Activated CD4-positive, alpha-beta T cell treated with anti-CD3 and anti-CD28 coated beads, Interleukin-2, amount 10 ng/mL, durations not matched to agents 24 days and 14 days (primary cell): Measurements from ENCODE around the gene TANGO2. TPM values are rescaled to one million over a fixed set of nuclear protein-coding genes. Genes with fewer than 3 reads are reported as not detected.

ENCODE experiments used
- DNase-seq: peaks from one replicate; pipeline ENCODE4 v3.0.0; 2022
- H3K27ac Mint-ChIP-seq: one replicate; pipeline ENCODE4 v1.8.0; 2022; ENCODE audit warnings: mild to moderate bottlenecking, mixed read lengths
- H3K27me3 Mint-ChIP-seq: one replicate; pipeline ENCODE4 v1.8.0; 2022; ENCODE audit warnings: mixed read lengths
- H3K36me3 Mint-ChIP-seq: one replicate; pipeline ENCODE4 v1.8.0; 2022; ENCODE audit warnings: low read depth, mild to moderate bottlenecking, mixed read lengths
- H3K4me1 Mint-ChIP-seq: one replicate; pipeline ENCODE4 v1.8.0; 2021; ENCODE audit warnings: mixed read lengths
- H3K4me3 Mint-ChIP-seq: one replicate; pipeline ENCODE4 v1.8.0; 2022; ENCODE audit warnings: mild to moderate bottlenecking, moderate library complexity, mixed read lengths
- H3K9me3 Mint-ChIP-seq: one replicate; pipeline ENCODE4 v1.8.0; 2021; ENCODE audit warnings: mixed read lengths
- intact Hi-C: fragments of 100-400 bp; cut with micrococcal nuclease; formaldehyde crosslinking; loops from one replicate; pipeline ENCODE4 v1.15.1; 2023
- total RNA-seq: library from RNA; stranded (reverse); gene quantifications from 2 replicates; pipeline ENCODE4 v1.2.3, GENCODE V29; 2022

TANGO2 gene
- total RNA-seq, 1 donor from 2014 or later: 31.5 TPM

DNA sequence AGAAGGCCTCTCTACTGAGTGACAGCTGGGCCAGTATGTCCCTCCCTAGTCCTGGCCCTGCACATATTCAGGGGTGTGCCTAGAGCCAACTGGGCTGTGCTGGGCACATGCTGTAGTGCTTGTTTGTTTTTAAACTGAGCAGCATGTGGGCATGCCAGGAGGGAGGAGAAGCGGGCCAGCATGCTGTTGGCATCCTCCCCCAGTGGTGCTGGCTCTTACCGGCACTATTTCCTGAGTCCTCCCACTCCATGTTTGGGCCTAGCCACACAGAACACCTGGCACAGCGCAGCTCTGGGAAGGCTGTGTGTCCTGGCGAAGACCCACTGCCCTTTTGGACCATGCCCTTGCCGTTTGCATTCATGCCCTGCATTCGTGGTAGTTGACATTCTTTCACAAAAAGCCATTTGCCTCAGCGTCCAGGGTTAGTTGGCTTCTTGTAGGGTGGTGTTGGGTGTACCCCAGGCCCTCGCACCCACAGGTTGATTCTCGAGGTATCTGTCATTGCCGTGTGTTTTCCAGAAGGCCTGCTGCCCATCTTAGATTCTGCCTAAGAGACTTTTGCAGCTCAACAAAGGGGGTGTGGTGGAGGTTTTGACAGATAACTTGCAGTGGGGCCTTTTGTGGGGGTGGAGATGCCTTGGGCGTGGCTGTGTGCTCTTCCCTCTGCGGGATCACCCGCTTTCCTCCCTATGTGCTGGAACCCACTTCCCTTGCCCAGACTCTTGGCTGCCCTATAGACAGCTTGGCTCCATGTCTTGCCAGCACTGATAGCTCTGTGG, 72.7 kb downstream of the TANGO2 start:
- Mint-ChIP-seq H3K4me3 (no peak overlapping the region), H3K4me1 (peaks cover 29% of the 10 kb centered on the region), H3K36me3 (peaks cover 86% of the 10 kb centered on the region), H3K27ac (no peak overlapping the region), H3K9me3 (peaks cover 9% of the 10 kb centered on the region), H3K27me3 (no peaks in the 10 kb centered on the region)
- intact Hi-C loops: no loop called here
- DNase-seq: no peak

DNA sequence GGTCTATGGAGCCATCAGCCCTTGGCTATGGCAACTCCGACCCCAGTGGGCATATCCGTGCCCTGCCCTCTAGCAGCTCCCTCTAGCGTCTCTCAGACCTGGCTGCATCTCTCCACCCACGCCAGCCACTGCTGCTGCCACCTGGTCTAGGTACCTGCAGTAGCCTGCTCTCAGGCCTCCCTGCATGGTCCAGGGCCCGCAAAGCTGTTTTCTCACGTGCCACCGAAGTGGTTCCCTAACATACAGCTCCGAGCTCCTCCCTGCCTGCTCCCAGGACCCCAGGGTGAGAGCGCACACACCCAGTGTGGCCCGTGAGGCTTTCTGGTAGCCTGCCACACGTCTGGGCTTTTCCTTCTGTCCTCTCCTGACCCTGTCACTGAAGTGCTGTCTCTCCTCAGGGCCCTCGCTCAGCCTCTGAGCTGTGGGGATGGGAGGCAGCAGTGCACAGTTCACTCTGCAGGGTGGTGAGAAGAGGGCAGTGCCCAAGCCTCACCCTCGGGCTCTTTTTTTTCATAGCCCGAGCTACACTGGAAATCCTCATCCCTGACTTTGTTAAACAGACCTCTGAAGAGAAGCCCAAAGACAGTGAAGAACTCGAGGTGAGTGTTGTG, 73.4 kb downstream of the TANGO2 start:
- peaks cover 36% of the 10 kb centered on the region for H3K4me1 Mint-ChIP-seq
- H3K27ac Mint-ChIP-seq: no peak overlapping the region
- intact Hi-C loops: no loop called here
- H3K9me3 Mint-ChIP-seq: peaks cover 9% of the 10 kb centered on the region
- no peak overlapping the region for H3K4me3 Mint-ChIP-seq
- no peaks in the 10 kb centered on the region for H3K27me3 Mint-ChIP-seq
- H3K36me3 Mint-ChIP-seq: peaks cover 85% of the 10 kb centered on the region
- DNase-seq: no peak

DNA sequence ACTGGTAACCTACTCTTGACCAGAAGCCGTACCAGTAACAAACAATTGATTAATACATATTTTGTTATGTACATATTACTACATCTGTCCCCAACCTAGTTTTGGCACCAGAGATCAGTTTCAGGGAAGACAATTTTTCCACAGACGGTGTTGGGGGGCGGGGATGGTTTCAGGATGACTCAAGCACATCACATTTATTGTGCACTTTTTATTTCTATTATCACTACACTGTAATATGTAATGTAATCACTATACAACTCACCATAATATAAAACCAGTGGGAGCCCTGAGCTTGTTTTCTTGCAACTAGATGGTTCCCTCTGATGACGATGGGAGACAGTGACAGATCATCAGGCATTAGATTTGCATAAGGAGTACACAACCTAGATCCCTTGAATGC, 74.6 kb downstream of the TANGO2 start:
- DNase-seq: no peak
- peaks cover 87% of the 10 kb centered on the region for H3K36me3 Mint-ChIP-seq
- peaks cover 48% of the 10 kb centered on the region for H3K4me1 Mint-ChIP-seq
- peaks cover 9% of the 10 kb centered on the region for H3K9me3 Mint-ChIP-seq
- H3K27me3 Mint-ChIP-seq: no peaks in the 10 kb centered on the region
- peak overlapping the region; percentile 30 for H3K4me3 Mint-ChIP-seq
- intact Hi-C loops: no loop called here
- H3K27ac Mint-ChIP-seq: peak overlapping the region; percentile 27

DNA sequence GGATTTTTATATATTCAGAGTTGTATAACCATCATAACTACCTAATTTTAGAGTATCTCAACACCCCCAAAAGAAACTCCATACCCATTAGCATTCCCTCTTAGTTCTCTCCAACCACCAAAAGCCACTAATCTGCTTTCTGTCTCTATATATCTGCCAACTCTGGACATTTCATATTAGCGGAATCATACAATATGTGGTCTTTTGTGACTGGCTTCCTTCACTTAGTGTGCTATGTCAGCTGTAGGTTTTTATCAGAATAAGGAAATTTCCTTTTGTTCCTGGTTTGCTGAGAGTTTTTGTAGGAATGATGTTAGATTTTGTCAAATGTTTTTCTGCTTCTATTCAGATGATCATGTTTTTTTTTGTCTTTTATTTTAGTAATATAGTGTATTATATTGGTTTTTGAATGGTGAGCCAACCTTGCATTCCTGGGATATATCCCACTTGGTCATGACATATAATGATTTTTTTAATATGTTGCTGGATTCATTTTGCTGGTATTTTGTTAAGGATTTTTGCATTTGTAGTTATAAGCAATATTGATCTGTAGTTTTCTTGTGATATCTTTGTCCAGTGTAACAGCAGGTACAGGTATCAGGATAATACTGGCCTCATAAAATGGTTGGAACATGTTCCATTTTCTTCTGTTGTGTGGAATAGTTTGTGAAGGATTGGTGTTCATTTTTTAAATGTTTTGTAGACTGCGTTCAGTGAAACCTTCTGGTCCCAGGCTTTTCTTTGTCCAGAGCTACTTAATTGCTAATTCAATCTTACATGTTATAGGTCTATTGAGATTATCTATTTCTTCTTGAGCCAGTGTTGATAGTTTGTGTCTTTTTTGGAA, 75.9 kb downstream of the TANGO2 start:
- no peak overlapping the region for H3K27ac Mint-ChIP-seq

DNA sequence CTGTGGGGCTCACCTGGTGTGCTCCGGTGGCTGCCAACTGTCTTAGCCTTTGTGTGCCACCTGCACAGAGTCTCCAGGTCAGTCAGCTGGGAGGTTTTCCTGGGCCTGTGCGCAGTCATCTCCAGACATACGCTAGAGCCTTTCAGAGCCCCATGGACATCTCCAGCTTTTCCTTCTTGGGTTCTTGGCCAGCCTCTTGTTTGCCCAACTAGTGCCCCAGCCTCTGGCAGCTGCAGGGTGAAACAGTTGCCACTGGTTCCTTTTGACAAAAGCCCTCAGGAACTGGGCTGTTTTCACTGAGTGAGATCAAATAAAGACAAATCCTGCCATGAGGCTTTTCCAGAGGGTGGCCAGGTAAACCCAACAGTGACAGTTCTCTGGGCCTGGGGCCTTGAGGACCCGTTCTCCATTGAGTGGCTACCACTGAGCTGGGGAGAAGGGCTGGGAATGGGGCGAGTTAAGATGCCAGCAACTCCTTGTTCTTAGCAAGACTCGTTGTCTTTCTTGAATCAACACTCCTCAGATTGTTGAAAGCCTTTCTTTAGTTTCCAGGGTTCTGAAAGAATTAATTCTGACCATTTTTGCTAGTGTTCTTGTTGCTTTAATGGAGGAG, 78.3 kb downstream of the TANGO2 start:
- Mint-ChIP-seq H3K4me3 (peak overlapping the region; percentile 77), H3K9me3 (peaks cover 9% of the 10 kb centered on the region), H3K4me1 (peaks cover 67% of the 10 kb centered on the region), H3K36me3 (peaks cover 75% of the 10 kb centered on the region), H3K27ac (peak overlapping the region; percentile 94), H3K27me3 (no peaks in the 10 kb centered on the region)
- intact Hi-C loops: no loop called here
- DNase-seq: no peak

More for the DNA sequence above, 75.9 kb downstream of the TANGO2 start:
- Mint-ChIP-seq H3K4me3 (no peak overlapping the region), H3K4me1 (peaks cover 59% of the 10 kb centered on the region), H3K27me3 (no peaks in the 10 kb centered on the region), H3K36me3 (peaks cover 82% of the 10 kb centered on the region), H3K9me3 (peaks cover 9% of the 10 kb centered on the region)
- no peak for DNase-seq
- intact Hi-C loops: no loop called here

DNA sequence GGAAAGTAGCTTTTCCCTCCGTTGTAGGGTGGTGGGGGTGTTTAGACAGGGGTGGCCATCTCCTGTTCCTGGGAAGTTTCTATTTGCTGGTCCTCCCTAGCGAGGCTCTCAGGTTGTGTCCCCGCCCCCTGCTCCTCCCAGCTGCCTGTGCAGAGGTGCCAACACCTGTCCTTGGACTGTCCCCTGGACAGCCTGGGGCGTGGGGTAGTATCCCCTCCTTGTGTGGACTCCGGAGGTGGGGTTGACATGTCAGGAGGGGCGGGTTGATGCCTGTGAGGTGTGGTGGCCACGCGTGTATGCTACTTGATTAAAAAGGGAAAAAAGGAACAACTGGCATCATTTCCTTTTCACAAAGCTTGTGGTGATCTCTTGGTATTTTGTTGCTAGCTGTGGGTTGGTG, 80.7 kb downstream of the TANGO2 start:
- intact Hi-C loops: no loop called here
- H3K27me3 Mint-ChIP-seq: no peaks in the 10 kb centered on the region
- H3K9me3 Mint-ChIP-seq: peaks cover 4% of the 10 kb centered on the region
- peaks cover 55% of the 10 kb centered on the region for H3K4me1 Mint-ChIP-seq
- no peak for DNase-seq
- H3K36me3 Mint-ChIP-seq: peaks cover 61% of the 10 kb centered on the region
- peak overlapping the region; percentile 94 for H3K27ac Mint-ChIP-seq
- no peak overlapping the region for H3K4me3 Mint-ChIP-seq

DNA sequence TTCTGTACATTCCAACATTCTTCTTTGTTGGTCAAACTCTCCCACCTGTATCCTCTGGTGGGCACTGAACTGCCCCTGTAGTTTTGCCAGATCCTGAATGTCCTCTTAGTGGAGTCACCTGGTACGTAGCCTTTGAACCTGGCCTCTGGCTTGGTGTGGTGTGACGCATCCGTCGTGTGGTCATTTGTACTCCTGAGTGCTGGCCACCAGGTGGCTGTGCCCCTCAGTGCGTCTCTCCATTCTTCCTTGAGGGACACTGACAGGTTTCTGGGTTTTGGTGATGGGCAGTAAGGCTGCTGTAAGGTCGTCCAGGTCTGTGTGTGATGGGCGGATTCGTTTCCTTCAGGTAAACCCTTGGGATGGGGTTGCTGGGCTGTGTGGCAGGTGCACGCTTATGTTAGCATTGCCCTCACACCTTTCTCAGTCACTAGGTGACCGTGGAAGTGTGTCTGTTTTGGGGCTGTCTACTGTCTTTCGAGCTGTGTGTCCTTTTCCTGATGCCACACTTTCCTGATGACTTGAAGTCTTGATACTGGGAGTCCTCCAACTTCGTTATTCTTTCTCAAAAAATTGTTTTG, 81.4 kb downstream of the TANGO2 start:
- Mint-ChIP-seq H3K9me3 (peaks cover under 1% of the 10 kb centered on the region), H3K36me3 (peaks cover 61% of the 10 kb centered on the region), H3K27me3 (no peaks in the 10 kb centered on the region), H3K27ac (peak overlapping the region; percentile 94), H3K4me1 (peaks cover 52% of the 10 kb centered on the region), H3K4me3 (peak overlapping the region; percentile 24)
- intact Hi-C loops: no loop called here
- no peak for DNase-seq

DNA sequence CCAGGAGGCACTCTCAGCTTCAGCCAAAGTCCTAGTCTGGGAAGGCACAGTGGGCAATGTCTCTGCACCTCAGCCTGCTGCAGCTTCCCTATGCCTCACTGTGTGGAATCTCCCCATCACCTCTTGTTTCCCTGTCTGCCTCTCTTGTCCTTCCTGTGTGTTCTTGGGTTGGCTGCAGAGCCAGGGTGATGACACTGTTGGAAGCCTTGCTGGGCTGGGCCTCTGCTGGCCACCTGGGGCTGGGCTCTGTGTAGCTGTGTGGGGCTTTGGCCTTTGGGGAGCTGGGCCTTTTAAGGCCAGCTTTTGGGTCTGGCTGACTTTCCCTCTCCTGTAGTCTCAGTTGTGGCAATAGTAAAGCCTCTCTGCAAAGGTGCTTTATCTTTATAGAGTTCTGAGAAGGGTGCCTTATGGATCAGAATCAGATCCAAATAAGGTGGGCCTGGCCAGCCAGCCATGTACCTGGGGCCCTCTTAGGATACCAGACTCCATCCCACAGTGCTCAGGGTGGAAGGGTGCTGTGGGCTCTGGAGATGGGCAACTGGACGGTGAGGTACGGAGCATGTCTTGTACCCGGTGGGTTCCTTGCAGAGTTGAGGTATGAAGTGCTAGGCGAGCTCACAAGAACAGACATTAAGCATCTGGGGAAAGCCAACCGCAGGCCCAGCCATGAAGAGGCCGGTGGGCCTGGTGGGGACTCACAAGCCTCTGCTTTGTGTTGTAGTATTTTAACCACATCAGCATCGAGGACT, 84.7 kb downstream of the TANGO2 start:
- H3K4me1 Mint-ChIP-seq: peaks cover 24% of the 10 kb centered on the region
- no peak for DNase-seq
- intact Hi-C loops: no loop called here
- H3K9me3 Mint-ChIP-seq: no peaks in the 10 kb centered on the region
- no peak overlapping the region for H3K4me3 Mint-ChIP-seq
- no peaks in the 10 kb centered on the region for H3K27me3 Mint-ChIP-seq
- peaks cover 54% of the 10 kb centered on the region for H3K36me3 Mint-ChIP-seq
- H3K27ac Mint-ChIP-seq: no peak overlapping the region

DNA sequence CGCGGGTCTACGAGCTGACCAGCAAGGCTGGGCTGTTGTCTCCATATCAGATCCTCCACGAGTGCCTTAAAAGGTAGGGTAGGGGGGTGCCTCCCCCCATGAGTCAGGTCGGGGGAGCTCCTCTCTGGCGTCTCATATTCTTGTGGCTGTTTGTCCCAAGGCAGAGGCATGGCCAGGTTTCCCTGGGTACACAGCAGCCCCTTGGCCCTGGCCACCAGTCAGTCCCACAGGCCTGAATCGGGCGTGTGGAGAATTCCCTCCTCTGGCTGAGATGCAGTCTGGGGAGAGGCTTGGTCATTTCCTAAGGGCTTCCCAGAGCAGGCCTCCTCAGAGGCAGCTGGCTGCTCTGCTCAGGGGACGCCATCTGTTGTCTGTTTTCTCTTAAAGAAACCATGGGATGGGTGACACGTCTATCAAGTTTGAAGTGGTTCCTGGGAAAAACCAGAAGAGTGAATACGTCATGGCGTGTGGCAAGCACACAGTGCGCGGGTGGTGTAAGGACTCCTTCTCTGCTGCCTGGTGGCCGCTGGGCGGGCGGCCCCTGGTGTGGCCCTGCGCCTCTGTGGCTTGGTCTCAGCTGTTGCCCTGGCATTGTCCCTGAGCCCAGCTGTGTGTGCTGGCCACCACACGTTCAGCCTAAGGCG, 85.4 kb downstream of the TANGO2 start:
- DNase-seq: no peak
- no peaks in the 10 kb centered on the region for H3K27me3 Mint-ChIP-seq
- peaks cover 24% of the 10 kb centered on the region for H3K4me1 Mint-ChIP-seq
- H3K4me3 Mint-ChIP-seq: no peak overlapping the region
- H3K36me3 Mint-ChIP-seq: peaks cover 56% of the 10 kb centered on the region
- intact Hi-C loops: no loop called here
- H3K9me3 Mint-ChIP-seq: no peaks in the 10 kb centered on the region
- no peak overlapping the region for H3K27ac Mint-ChIP-seq

DNA sequence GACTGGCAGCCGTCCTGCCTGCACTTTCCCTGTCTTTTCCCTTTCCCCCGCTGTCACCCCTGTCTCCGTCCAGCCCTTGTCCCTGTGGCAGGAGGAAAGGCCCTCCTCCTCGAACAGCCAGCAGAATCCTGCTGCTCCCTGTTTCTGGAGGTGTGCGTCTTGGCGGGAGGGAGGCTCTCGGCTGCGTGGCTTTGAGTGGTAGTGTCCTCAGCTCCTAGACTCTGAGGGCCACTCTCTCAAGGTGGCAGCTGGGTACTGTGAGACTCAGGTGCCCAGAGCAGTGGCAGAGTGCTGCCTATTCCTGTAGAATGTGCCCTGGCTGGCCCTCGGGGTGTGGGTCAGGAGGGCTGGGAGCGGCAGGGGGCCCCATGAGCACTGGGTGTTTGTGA, 85.9 kb downstream of the TANGO2 start:
- H3K27ac Mint-ChIP-seq: peak overlapping the region; percentile 29
- H3K27me3 Mint-ChIP-seq: no peaks in the 10 kb centered on the region
- no peak for DNase-seq
- peaks cover 24% of the 10 kb centered on the region for H3K4me1 Mint-ChIP-seq
- intact Hi-C loops: no loop called here
- peaks cover 53% of the 10 kb centered on the region for H3K36me3 Mint-ChIP-seq
- no peaks in the 10 kb centered on the region for H3K9me3 Mint-ChIP-seq
- H3K4me3 Mint-ChIP-seq: no peak overlapping the region

DNA sequence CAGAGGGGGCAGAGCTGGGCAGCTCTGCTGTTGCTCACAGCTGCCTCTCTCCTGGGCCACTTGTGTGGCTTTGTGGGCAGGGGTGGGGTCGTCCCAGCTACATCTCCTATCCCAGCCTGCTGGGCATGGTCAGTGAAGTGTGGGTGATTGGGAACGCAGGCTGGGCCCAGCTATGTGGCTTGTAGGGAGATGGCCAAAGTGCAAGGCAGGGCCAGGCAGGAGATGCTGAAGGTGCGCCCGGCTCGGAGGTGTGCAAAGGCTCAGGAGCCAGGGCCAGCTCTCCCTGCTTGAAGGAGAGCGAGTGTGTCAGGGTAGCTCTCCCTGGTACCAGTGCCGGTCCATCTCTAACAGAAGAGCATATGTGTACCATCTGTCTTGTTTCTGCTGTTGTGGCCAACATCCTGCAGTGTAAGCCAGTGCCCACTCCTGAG, 86.6 kb downstream of the TANGO2 start:
- H3K27ac Mint-ChIP-seq: no peak overlapping the region
- H3K4me1 Mint-ChIP-seq: peaks cover 22% of the 10 kb centered on the region
- intact Hi-C loops: no loop called here
- peaks cover 52% of the 10 kb centered on the region for H3K36me3 Mint-ChIP-seq
- DNase-seq: no peak
- H3K9me3 Mint-ChIP-seq: no peaks in the 10 kb centered on the region
- no peak overlapping the region for H3K4me3 Mint-ChIP-seq
- H3K27me3 Mint-ChIP-seq: no peaks in the 10 kb centered on the region

DNA sequence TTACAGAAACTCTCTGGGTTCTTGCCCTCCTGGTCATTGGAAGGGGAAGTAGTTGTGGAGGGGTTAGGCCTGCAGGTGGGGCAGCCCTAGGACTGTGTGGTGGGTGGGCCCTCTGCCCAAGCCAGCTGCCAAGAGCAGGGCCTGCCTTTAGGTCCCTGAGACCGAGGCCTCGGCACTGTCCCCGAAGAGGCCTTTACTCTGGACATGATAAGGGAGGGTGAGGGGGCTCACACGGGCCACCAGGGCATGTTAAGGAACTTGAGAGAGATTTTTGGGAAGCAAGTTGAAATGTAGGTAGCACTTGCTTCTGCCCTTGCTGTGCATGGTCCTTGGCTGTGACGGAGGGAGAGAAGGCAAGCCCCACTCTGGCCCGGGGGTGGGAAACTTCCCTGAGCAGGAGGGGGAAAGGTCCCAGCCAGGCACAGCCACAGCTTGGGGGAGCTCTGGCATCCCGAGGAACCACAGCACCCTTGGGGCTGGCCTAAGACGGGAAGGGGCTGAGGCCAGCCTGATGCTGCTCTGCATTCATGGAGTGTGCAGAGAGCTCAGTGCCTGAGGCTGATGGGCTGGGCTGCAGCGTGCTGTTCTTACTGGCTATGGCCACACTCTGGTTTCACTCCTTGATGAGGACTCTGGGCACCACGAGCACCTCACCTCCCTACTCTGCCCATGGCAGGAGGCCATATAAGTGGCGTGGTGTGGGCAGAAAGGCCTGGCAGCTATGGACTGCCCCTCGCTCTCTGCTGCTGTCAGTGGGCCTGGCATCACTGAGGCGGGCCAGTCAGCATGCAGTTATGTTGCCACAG, 87.2 kb downstream of the TANGO2 start:
- H3K36me3 Mint-ChIP-seq: peaks cover 50% of the 10 kb centered on the region
- H3K27me3 Mint-ChIP-seq: no peaks in the 10 kb centered on the region
- H3K27ac Mint-ChIP-seq: peak overlapping the region; percentile 2
- H3K4me3 Mint-ChIP-seq: no peak overlapping the region
- DNase-seq: no peak
- intact Hi-C loops: no loop called here
- no peaks in the 10 kb centered on the region for H3K9me3 Mint-ChIP-seq
- peaks cover 19% of the 10 kb centered on the region for H3K4me1 Mint-ChIP-seq
